Left kidney (tissue), 2 donors: ENCODE measurements around the gene ASPDH. TPM values are rescaled to one million over a fixed set of nuclear protein-coding genes. Genes with fewer than 3 reads are reported as not detected.
A peak's percentile ranks its signal among the peaks of the same experiment; 100 is the strongest.
"Not testable (repeated sequence)": the region's sequence is repeated elsewhere in the genome, so short reads cannot be mapped to it uniquely, and the experiment has no call there.

Experiments
- DNase-seq: peaks from one replicate; pipeline ENCODE4 v3.0.0-alpha.2; 2013
- polyA plus RNA-seq: library from polyadenylated mRNA; unstranded; fragments of 120-200 nt; gene quantifications from one replicate; pipeline ENCODE4 v1.2.1, GENCODE V29; 2013; ENCODE audit not compliant: insufficient read length

The ASPDH gene
- polyA plus RNA-seq, 1 donor: 8.6 TPM

DNA sequence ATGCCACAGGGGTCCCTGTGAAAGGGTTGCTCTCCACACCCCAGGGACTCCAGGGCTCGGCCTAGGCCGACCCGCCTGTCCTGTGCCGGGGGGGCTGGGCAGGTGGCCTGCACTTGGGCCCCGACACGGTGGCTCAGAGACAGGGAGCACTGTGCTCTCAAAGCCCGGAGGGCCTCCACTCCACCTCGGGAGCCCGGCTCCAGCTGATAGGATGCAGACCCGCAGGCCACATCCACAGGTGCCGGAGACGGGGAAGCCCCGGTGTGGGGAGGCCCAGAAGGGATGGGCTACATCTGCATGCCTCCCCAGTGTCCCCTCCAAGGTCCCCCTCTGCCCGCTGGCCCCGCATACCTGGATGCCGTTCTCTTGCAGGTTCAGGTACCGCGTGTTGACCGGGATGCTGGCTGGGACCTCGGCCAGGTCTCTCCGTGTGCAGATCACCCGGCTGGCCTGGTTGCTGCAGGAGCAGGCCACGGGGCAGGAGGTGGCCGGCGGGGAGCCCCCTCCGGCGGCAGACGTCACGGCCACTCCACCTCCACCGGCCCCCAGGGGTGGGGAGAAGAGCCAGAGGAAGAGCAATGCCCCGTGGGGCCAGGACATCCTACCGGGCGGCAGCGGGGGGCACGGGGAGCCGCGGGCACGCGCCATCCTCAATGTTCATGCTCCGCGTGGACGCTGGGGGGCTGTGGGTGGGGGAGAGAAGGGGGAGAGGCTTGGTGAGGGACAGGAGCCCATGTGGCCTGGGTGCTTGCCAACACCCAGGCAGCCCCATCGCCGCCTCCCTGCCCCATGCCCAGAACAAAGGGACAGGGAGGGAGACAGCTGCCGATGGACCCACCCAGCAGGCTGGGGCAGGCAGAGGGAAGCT is 34.7 kb upstream of the ASPDH start:
- DNase-seq: no peak

DNA sequence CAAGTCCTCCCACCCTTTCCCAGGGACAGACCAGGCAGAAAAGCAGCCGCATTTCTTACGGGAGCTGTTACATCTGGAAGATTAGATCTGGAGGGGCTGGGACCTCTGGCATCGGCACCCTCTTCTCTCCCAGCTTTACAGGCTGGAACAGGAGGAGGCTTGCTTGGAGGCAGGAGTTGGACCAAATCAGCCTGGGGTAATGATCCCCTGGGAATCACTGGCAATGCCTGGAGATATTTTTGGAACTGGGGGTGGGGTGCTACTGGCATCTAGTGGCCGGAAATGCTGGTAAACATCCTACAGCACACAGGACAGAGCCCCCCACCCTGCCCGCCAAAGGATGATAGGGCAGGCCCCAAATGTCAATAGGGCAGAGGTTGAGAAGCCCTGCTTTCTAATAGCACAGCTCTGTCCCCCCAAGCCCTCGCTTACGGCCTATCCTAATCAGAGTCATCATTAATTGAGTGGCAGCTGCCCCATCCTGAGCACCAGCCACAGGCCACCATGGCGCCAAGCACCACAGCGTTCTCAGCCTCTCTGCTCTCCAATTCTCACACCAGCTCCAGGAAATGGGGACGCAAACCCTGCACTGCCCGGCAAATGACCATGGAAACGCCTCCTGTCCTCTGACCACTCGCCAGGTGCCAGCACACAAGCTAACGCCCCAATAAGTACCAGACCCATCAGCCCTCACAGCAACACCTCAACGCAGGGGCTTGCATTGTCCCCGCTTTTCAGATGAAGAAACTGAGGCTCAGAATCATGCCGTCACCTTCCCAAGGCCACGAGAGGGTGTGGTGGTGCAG is 33.9 kb upstream of the ASPDH start:
- no peak for DNase-seq

- no peak for DNase-seq
Measured at GRCh38 chr19:50546527-50547221, 33.0 kb upstream of the ASPDH start.

- no peak for DNase-seq
Measured at GRCh38 chr19:50542943-50543342, 29.2 kb upstream of the ASPDH start.

- DNase-seq: peak; percentile 62
Measured at GRCh38 chr19:50537769-50538230, 24.1 kb upstream of the ASPDH start.

DNA sequence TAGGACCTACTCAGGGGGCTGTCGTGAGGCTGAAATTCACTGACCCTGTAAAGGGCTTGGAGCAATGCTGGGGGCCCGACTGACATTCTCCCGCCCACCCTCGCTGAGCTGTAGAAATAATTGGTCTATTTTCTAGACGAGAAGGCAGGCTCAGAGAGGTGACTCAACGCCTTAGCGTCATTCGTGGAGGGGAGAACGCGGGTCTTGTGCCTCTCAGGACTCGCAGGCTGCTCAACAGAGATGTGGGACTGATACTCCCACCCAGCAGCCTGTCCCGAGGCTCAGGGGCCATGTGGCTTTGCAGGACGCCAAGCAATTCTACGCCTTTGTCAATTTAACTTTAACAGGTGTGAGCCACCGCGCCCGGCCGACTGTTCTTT is 23.6 kb upstream of the ASPDH start:
- DNase-seq: no peak

- DNase-seq: no peak
Measured at GRCh38 chr19:50536662-50537305, 23.1 kb upstream of the ASPDH start.

DNA sequence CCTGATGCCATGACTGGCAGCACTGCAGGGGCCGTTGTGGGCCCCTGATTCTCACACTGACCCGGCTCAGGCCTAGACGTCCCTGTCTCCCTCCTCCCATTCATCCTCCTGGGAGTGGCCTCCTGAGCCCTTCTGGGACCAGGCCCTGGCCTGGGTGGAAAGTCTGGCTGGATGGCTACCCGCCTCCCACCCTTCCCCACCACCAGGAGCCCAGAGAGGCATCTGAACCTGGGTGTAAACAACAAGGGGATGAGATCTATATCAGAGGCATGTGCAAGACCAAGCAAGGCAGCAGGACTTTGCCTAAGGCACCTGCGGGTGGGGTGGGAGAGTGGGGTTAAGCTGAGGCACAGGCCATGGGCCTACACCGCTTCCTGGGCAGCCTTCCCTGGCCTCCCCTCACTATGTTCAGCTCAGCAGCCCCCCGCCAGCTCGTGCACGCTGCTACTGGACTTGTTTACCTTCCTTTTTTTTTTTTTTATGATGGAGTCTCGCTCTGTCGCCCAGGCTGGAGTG is 22.0 kb upstream of the ASPDH start:
- no peak for DNase-seq

DNA sequence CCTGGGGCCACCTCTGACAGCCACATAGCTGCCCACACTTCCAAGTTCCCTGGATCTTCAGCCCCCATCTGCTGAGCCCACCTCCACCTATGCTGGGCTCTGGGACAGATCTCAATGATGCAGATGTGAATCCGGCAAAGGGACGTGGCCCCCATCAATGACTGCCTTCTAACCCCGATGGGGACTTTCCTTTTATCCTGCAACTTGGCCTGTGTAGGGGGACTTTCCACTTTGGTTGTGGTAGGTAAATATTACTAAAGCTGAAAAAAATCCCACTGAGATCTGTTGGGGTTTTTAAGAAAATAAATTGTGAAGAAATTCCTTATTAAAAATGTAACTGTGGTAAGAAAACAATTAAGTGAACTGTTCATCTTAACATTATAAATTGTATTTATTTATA is 20.8 kb upstream of the ASPDH start:
- DNase-seq: no peak

GRCh38 chr19:50532952-50533351 is 19.2 kb upstream of the ASPDH start:
- no peak for DNase-seq

DNA sequence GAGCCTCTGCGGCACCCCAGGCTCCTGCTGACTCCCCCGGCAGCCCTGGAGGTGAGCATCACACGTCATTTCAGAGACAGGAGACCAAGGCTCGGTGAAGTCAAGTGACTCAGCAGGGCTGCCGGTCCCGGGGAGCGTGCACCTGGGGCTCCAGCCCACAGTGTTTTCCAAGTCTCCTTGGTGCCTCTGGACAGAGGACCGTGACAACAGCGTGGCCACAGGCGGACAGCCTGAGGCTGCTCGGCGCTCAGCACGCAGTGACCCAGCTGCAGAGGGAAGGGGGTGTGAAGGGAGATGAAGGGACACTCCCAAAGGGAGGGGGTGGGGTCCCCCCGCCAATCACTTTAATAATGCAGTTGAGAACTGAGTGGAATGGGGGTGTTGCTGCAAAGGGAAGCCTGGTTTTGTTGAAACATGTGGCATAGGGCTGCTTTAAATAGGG is 17.5 kb upstream of the ASPDH start:
- DNase-seq: no peak

- DNase-seq: not testable (repeated sequence)
Measured at GRCh38 chr19:50528052-50528451, 14.3 kb upstream of the ASPDH start.

DNA sequence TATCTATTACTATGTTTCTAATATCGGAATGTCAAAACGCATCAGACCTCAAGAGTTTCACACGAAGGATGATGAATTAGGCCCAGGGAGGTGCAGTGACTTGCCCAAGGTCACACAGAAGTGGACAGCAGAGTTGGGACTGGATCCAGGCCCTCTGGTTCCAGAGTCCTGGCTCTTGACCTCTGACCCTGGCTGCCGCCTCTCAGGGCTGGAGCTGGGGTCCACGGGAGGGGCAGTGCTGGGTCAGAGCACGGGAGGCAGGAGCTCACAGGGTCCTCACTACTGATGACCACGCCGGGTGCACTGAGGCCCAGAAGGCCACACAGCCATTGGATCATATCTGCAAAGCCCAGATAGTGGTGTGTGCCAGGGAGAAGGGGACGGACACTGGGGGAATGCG is 9.2 kb upstream of the ASPDH start:
- no peak for DNase-seq

- DNase-seq: no peak
Measured at GRCh38 chr19:50520822-50521465, 7.2 kb upstream of the ASPDH start.

- DNase-seq: no peak
Measured at GRCh38 chr19:50519006-50519575, 5.4 kb upstream of the ASPDH start.

DNA sequence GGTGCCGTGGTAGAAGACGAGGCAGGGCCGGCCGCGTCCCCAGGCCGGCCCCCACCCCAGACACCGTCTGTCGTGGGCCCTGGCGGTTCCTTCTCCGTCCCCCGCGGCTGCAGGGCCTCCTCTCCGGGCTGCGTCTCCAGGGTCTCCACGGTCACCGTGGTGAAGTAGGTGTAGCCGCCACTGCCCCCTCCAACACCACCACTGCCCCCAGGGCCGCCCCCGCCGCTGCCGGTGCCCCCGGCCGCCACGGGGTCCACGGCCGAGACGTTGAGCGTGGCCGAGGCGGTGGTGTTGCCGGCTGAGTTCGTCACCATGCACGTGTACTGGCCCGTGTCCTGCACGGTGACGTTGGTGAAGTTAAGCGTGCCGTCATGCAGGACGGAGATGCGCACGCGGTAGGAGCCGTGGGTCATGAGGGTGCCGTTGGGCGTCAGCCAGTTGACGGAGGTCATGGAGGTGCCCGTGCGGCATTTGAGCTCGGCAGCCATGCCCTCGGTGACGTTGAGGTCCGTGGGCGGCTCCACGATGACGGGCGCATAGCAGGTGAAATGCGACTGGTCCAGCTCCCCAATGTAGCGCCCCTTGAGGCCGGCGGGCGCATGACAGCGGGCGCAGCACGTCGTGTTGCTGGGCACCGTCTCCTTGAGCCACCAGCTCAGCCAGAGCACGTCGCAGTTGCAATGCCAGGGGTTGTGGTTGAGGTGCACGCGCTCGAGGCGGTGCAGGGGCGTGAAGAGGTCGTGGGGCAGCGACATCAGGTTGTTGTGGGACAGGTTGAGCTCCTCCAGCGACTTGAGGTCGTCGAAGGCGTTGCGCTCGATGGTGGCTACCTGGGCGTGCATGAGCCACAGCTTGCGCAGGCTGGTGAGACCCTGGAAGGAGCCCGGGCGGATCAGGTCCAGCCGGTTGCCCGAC is 4.6 kb upstream of the ASPDH start:
- no peak for DNase-seq

GRCh38 chr19:50517704-50518075 is 4.0 kb upstream of the ASPDH start:
- no peak for DNase-seq

DNA sequence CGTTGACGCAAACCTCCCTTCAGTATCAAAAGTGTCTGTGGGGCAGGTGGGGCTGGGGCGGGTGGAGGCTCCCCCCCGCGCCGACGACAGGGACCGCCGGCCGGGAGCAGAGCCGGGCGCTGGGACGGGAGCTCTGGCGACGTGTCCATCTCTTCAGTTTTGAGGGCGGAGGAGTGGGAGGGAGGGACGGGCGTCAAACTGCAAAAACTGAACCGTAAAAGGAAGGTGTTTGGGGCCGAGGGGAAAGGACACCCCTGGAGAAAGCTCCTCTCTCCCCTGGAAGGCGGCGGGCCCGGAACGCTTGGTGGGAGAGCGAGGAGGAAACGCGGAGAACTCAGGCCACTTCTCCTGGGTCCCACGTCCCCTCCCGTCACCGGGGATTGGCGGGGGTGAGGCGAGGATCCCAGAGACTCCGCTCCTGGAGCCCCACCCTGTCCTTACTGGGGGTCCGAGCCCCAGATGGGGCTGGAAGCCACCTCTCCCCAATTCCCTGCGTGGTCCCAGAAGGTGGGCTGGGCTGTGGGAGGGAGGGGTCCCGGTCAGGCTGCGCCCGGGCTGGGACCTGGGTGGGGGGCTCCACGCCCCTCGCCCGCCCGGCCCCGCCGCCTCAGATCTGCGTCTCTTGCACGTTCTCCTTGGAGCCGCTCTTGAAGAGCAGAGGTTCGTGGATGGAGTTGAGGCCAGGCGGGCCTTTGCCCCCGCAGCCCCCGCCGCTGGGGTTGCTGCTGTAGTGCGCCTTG is 3.4 kb upstream of the ASPDH start:
- DNase-seq: no peak

DNA sequence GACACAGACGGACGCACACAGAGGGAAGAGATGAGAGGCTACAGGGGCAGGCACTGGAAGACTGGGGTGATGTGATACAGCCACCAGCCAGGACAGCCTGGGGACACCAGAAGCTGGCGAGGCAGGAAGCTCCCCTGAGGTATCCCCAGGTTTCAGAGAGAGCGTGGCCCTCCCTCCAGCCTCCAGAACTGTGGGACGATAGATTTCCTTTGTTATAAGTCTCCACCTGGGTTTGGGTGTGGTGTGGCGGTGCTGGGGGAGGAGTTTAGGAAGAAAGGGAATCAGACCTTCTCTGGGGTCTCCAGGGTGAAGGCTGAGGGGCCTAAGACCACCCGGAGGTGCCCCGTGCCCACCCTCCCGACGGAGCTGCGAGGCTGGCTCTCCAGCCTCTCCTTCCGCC is 2.7 kb upstream of the ASPDH start:
- no peak for DNase-seq
